GM23338 (cell line): Measurements from ENCODE around the gene CCDC93. TPM values are rescaled to one million over a fixed set of nuclear protein-coding genes. Genes with fewer than 3 reads are reported as not detected.

ENCODE experiments used
- ATAC-seq: fragments of 200-7000 bp; cut with Tn5 transposase; 3 replicates; pipeline ENCODE4 v1.9.1; 2020
- DNase-seq: peaks from one replicate; pipeline ENCODE4 v3.0.0-alpha.2; 2015; ENCODE audit warnings: low spot score
- H2AFZ ChIP-seq: fragments of 200-600 bp; sonication (generic); 2 replicates; pipeline ENCODE4 v1.8.0; 2016; ENCODE audit warnings: antibody characterized with exemption, mild to moderate bottlenecking, moderate library complexity
- H3F3A ChIP-seq: fragments of 200-600 bp; sonication (generic); replicated peaks from 2 replicates; pipeline ENCODE4 v1.8.0; 2017; ENCODE audit warnings: antibody characterized with exemption, mixed run types, low read depth
- H3K27ac ChIP-seq: fragments of 200-600 bp; sonication (generic); 2 replicates; pipeline ENCODE4 v1.6.1; 2016; ENCODE audit warnings: low read depth
- H3K27me3 ChIP-seq: fragments of 200-600 bp; sonication (generic); 2 replicates; pipeline ENCODE4 v1.8.0; 2016; ENCODE audit warnings: mild to moderate bottlenecking, mixed run types, moderate library complexity; ENCODE audit not compliant: insufficient read depth
- H3K36me3 ChIP-seq: fragments of 200-600 bp; sonication (generic); 2 replicates; pipeline ENCODE4 v1.8.0; 2016; ENCODE audit warnings: mild to moderate bottlenecking; ENCODE audit not compliant: insufficient read depth
- H3K4me1 ChIP-seq: fragments of 200-600 bp; sonication (generic); 2 replicates; pipeline ENCODE4 v1.8.0; 2016; ENCODE audit warnings: mild to moderate bottlenecking, moderate library complexity; ENCODE audit not compliant: insufficient read depth
- H3K4me2 ChIP-seq: fragments of 200-600 bp; sonication (generic); 2 replicates; pipeline ENCODE4 v1.7.1; 2017; ENCODE audit warnings: mixed run types
- H3K4me3 ChIP-seq: fragments of 200-600 bp; sonication (generic); 2 replicates; pipeline ENCODE4 v1.6.1; 2016; ENCODE audit warnings: mixed run types
- H3K79me2 ChIP-seq: fragments of 200-600 bp; sonication (generic); replicated peaks from 2 replicates; pipeline ENCODE4 v1.8.0; 2017; ENCODE audit warnings: mild to moderate bottlenecking; ENCODE audit not compliant: insufficient read depth
- H3K9me2 ChIP-seq: fragments of 200-600 bp; sonication (generic); 2 replicates; pipeline ENCODE4 v1.8.0; 2017; ENCODE audit not compliant: insufficient read depth
- H4K20me1 ChIP-seq: fragments of 200-600 bp; sonication (generic); replicated peaks from 2 replicates; pipeline ENCODE4 v1.8.0; 2017; ENCODE audit warnings: mild to moderate bottlenecking; ENCODE audit not compliant: insufficient read depth
- H3K27ac Mint-ChIP-seq: 2 replicates; pipeline ENCODE4 v1.8.0; 2020; ENCODE audit warnings: inconsistent platforms, mild to moderate bottlenecking, moderate library complexity, mixed read lengths
- H3K27me3 Mint-ChIP-seq: 3 replicates; pipeline ENCODE4 v1.8.0; 2022; ENCODE audit warnings: low read depth, mild to moderate bottlenecking, moderate library complexity, mixed read lengths, inconsistent platforms; ENCODE audit not compliant: insufficient read depth, poor library complexity
- H3K36me3 Mint-ChIP-seq: 3 replicates; pipeline ENCODE4 v1.8.0; 2021; ENCODE audit warnings: low read depth, mild to moderate bottlenecking, inconsistent platforms, moderate library complexity, mixed read lengths
- H3K4me1 Mint-ChIP-seq: 3 replicates; pipeline ENCODE4 v1.8.0; 2020; ENCODE audit warnings: mild to moderate bottlenecking, inconsistent platforms, mixed read lengths
- H3K4me3 Mint-ChIP-seq: 3 replicates; pipeline ENCODE4 v1.8.0; 2021; ENCODE audit warnings: moderate library complexity, mild to moderate bottlenecking, inconsistent platforms, mixed read lengths
- H3K9me3 Mint-ChIP-seq: 3 replicates; pipeline ENCODE4 v1.8.0; 2020; ENCODE audit warnings: moderate library complexity, mild to moderate bottlenecking, inconsistent platforms, mixed read lengths
- CREB1 ChIP-seq: fragments of 250-450 bp; sonication (Bioruptor Pico); IDR thresholded peaks from 2 replicates; pipeline ENCODE4 v1.5.0; 2020; ENCODE audit warnings: low read depth, mild to moderate bottlenecking, moderate library complexity
- CTCF ChIP-seq, 2 experiments: fragments of 200-600 bp in 1 of 2; sonication (generic) in 1 of 2; conservative IDR thresholded peaks; 2 replicates each; pipeline versions ENCODE4 v1.5.1 to v1.6.1; 2016 to 2017; ENCODE audit warnings: antibody characterized with exemption in 2 of 2, low read depth in 2 of 2, mild to moderate bottlenecking in 2 of 2, moderate library complexity in 1 of 2
- ETS1 ChIP-seq: IDR thresholded peaks from 2 replicates; pipeline ENCODE4 v1.6.1; 2016; ENCODE audit warnings: antibody characterized with exemption
- EZH2 ChIP-seq: fragments of 200-600 bp; sonication (generic); IDR thresholded peaks from one replicate; pipeline ENCODE4 v1.8.0; 2017; ENCODE audit warnings: antibody characterized with exemption, mild to moderate bottlenecking, low read depth; ENCODE audit not compliant: unreplicated experiment
- EZH2phosphoT487 ChIP-seq: fragments of 200-600 bp; sonication (generic); IDR thresholded peaks from one replicate; pipeline ENCODE4 v1.8.1; 2018; ENCODE audit warnings: antibody characterized with exemption; ENCODE audit not compliant: unreplicated experiment
- JUNB ChIP-seq: IDR thresholded peaks from one replicate; pipeline ENCODE4 v1.6.1; 2016; ENCODE audit warnings: antibody characterized with exemption; ENCODE audit not compliant: unreplicated experiment
- NANOG ChIP-seq: IDR thresholded peaks from 2 replicates; pipeline ENCODE4 v1.6.1; 2016; ENCODE audit warnings: antibody characterized with exemption, borderline replicate concordance
- POLR2AphosphoS5 ChIP-seq: IDR thresholded peaks from 2 replicates; pipeline ENCODE4 v1.6.1; 2016; ENCODE audit warnings: antibody characterized with exemption, low read depth
- REST ChIP-seq: IDR thresholded peaks from one replicate; pipeline ENCODE4 v1.6.1; 2018; ENCODE audit warnings: antibody characterized with exemption; ENCODE audit not compliant: unreplicated experiment
- STAT1 ChIP-seq: IDR thresholded peaks from one replicate; pipeline ENCODE4 v1.6.1; 2016; ENCODE audit warnings: antibody characterized with exemption; ENCODE audit not compliant: unreplicated experiment
- ZNF114 ChIP-seq: fragments of 250-450 bp; sonication (Bioruptor Pico); IDR thresholded peaks from 2 replicates; pipeline ENCODE4 v1.5.0; 2020; ENCODE audit warnings: mild to moderate bottlenecking, moderate library complexity
- ZNF331 ChIP-seq: fragments of 250-450 bp; sonication (Bioruptor Pico); IDR thresholded peaks from 2 replicates; pipeline ENCODE4 v1.5.0; 2020; ENCODE audit warnings: low read depth, mild to moderate bottlenecking, moderate library complexity
- ZNF462 ChIP-seq: fragments of 250-450 bp; sonication (Bioruptor Pico); IDR thresholded peaks from 2 replicates; pipeline ENCODE4 v1.5.0; 2020; ENCODE audit warnings: mild to moderate bottlenecking, moderate library complexity
- polyA plus RNA-seq: library from polyadenylated mRNA; unstranded; fragments of >200 nt; fragmentation: Nextera tagmentation; extraction: Ambion mirVana; gene quantifications from 2 replicates; pipeline ENCODE4 v1.2.1, GENCODE V29; 2016
- total RNA-seq: library from RNA; depleted of rRNA; stranded (reverse); fragments of >200 nt; shearing (Covaris generic); gene quantifications from 2 replicates; pipeline ENCODE4 v1.2.3, GENCODE V29; 2014

CCDC93 gene
- total and polyA plus RNA-seq, 2 experiments from 2014 or later = 13.1 to 16.8 TPM

- Mint-ChIP-seq H3K9me3 (no peaks in the 10 kb centered on the region), H3K27me3 (peaks cover 2% of the 10 kb centered on the region)
- H3K79me2 ChIP-seq = no peaks in the 10 kb centered on the region
Measured at GRCh38 chr2:118052474-118052873, 38.6 kb upstream of the CCDC93 start.

More at GRCh38 chr2:118052474-118052873, 38.6 kb upstream of the CCDC93 start:
- H3K36me3 ChIP-seq = no peaks in the 10 kb centered on the region
- H3K9me2 ChIP-seq = no peaks in the 10 kb centered on the region
- Mint-ChIP-seq H3K27ac (no peak overlapping the region), H3K36me3 (no peaks in the 10 kb centered on the region), H3K4me3 (no peak overlapping the region), H3K4me1 (peaks cover 7% of the 10 kb centered on the region; the same call in 2 of the 3 replicates)
- ATAC-seq (no peak), DNase-seq (no peak)
- H3K4me3 ChIP-seq = no peak overlapping the region
- no peak overlapping the region for H3K27ac ChIP-seq
- no peaks in the 10 kb centered on the region for H4K20me1 ChIP-seq
- no peaks in the 10 kb centered on the region for H3K27me3 ChIP-seq
- no peaks in the 10 kb centered on the region for H3F3A ChIP-seq
- no peaks in the 10 kb centered on the region; the same call in 1 of the 2 replicates for H3K4me1 ChIP-seq
- H2AFZ ChIP-seq = no peak overlapping the region
- no peak for TF ChIP-seq NANOG
- TF ChIP-seq REST = no peak
- TF ChIP-seq JUNB = no peak
- no peak for TF ChIP-seq CREB1 (CRISPR knock-in tag)
- no peak for TF ChIP-seq EZH2
- TF ChIP-seq ZNF331 (CRISPR knock-in tag) = no peak
- no peak for TF ChIP-seq ZNF114
- TF ChIP-seq ETS1 = no peak
- TF ChIP-seq CTCF (conservative IDR thresholded peaks at IDR 0.05; ENCODE audit: low read depth in 2 of 2) = no peak
- no peak for TF ChIP-seq STAT1
- TF ChIP-seq EZH2phosphoT487 = no peak
- TF ChIP-seq ZNF462 (CRISPR knock-in tag) = no peak
- no peak for TF ChIP-seq POLR2AphosphoS5
- no peak overlapping the region for H3K4me2 ChIP-seq
